Keratinocyte (primary cell): Measurements from ENCODE around the gene DTNB. TPM values are rescaled to one million over a fixed set of nuclear protein-coding genes. Genes with fewer than 3 reads are reported as not detected.

Experiments used
- DNase-seq: peaks from one replicate; pipeline ENCODE4 v3.0.0-alpha.2; 2011; ENCODE audit warnings: low read depth, missing footprints, low spot score
- FAIRE-seq: peaks from 2 replicates; lab custom pipeline; 2011; peaks lifted over from hg19 to GRCh38; lab: Jason Lieb, UNC
- H2AFZ ChIP-seq: 2 replicates; pipeline ENCODE4 v1.6.0; 2012; ENCODE audit warnings: low read length, control low read depth, inconsistent platforms; ENCODE audit not compliant: control insufficient read depth
- H3K27ac ChIP-seq: 2 replicates; pipeline ENCODE4 v1.5.1; 2011; ENCODE audit warnings: low read length; ENCODE audit not compliant: control insufficient read depth, insufficient read depth
- H3K27me3 ChIP-seq: 3 replicates; pipeline ENCODE4 v1.6.0; 2011; ENCODE audit warnings: low read length; ENCODE audit not compliant: control insufficient read depth, insufficient read depth; ENCODE audit errors: extremely low read depth
- H3K36me3 ChIP-seq, 2 experiments: 2 replicates in 1 of 2; 3 replicates in 1 of 2; pipeline ENCODE4 v1.5.1; 2011; ENCODE audit warnings: low read length in 2 of 2, mild to moderate bottlenecking in 1 of 2; ENCODE audit not compliant: control insufficient read depth in 2 of 2, insufficient read depth in 2 of 2; ENCODE audit errors: extremely low read depth in 1 of 2
- H3K4me1 ChIP-seq: 3 replicates; pipeline ENCODE4 v1.5.1; 2011; ENCODE audit warnings: low read length; ENCODE audit not compliant: control insufficient read depth, insufficient read depth; ENCODE audit errors: extremely low read depth
- H3K4me2 ChIP-seq: 3 replicates; pipeline ENCODE4 v1.6.0; 2011; ENCODE audit warnings: low read depth, low read length; ENCODE audit not compliant: control insufficient read depth, insufficient read depth; ENCODE audit errors: extremely low read depth
- H3K4me3 ChIP-seq, 3 experiments: fragments of 200-600 bp in 1 of 3; sonication (generic) in 1 of 3; 2 replicates in 2 of 3; 3 replicates in 1 of 3; pipeline ENCODE4 v1.5.1; 2011 to 2016; ENCODE audit warnings: low read length in 3 of 3, mild to moderate bottlenecking in 3 of 3, control low read depth in 2 of 3, inconsistent platforms in 1 of 3, low read depth in 1 of 3, mixed read lengths in 1 of 3, mixed run types in 1 of 3, moderate library complexity in 1 of 3; ENCODE audit not compliant: control insufficient read depth in 2 of 3, insufficient read depth in 2 of 3; ENCODE audit errors: extremely low read depth in 1 of 3
- H3K79me2 ChIP-seq: 2 replicates; pipeline ENCODE4 v1.6.0; 2012; ENCODE audit warnings: low read length; ENCODE audit not compliant: control insufficient read depth, insufficient read depth
- H3K9ac ChIP-seq: 3 replicates; pipeline ENCODE4 v1.6.0; 2011; ENCODE audit warnings: low read length; ENCODE audit not compliant: control insufficient read depth, insufficient read depth; ENCODE audit errors: extremely low read depth
- H3K9me1 ChIP-seq: 3 replicates; pipeline ENCODE4 v1.6.0; 2011; ENCODE audit warnings: low read length; ENCODE audit not compliant: control insufficient read depth, insufficient read depth; ENCODE audit errors: extremely low read depth
- H3K9me3 ChIP-seq: 2 replicates; pipeline ENCODE4 v1.5.1; 2012; ENCODE audit warnings: low read depth, low read length; ENCODE audit not compliant: control insufficient read depth
- H4K20me1 ChIP-seq: 3 replicates; pipeline ENCODE4 v1.6.0; 2011; ENCODE audit warnings: low read length; ENCODE audit not compliant: control insufficient read depth, insufficient read depth; ENCODE audit errors: extremely low read depth
- EZH2 ChIP-seq: IDR thresholded peaks from one replicate; pipeline ENCODE4 v1.6.1; 2012; ENCODE audit warnings: inconsistent platforms, mild to moderate bottlenecking, low read length, moderate library complexity
- dilution Hi-C: fragments of 300-500 bp; cut with MboI; formaldehyde crosslinking; loops from one replicate; pipeline ENCODE4 v1.7.0; 2020; ENCODE audit warnings: low sequenced_read_pairs; ENCODE audit not compliant: extremely low pct_ligation_motif_present
- polyA plus RNA-seq, 5 experiments: library from polyadenylated mRNA; depleted of rRNA in 3 of 5; stranded (reverse) in 3 of 5; stranded (forward) in 1 of 5; unstranded in 1 of 5; fragments of >200 nt; gene quantifications; 1 replicate in 1 of 5; 2 replicates in 3 of 5; 3 replicates in 1 of 5; pipeline versions ENCODE4 v1.2.1 to v1.2.3, GENCODE V29; 2011 to 2012; ENCODE audit warnings: missing spikeins in 2 of 5, low read depth in 1 of 5, low replicate concordance in 1 of 5
- TF ChIP-seq, protein P1 (sequence below), 3 experiments: IDR thresholded peaks in 1 of 3; conservative IDR thresholded peaks in 1 of 3; optimal IDR thresholded peaks in 1 of 3; 2 replicates in 2 of 3; 3 replicates in 1 of 3; pipeline versions ENCODE3 to v1.5.1; 2011; ENCODE audit warnings: low read length in 3 of 3, mild to moderate bottlenecking in 3 of 3, moderate library complexity in 2 of 3, control low read depth in 1 of 3, inconsistent platforms in 1 of 3; ENCODE audit not compliant: insufficient read depth in 2 of 3; ENCODE audit errors: extremely low read depth in 1 of 3

DTNB gene
- polyA plus RNA-seq, 1 donor (not counting 4 experiments of a cell fraction or from before 2014, with no cell fraction given), result 31.5 TPM

DNA sequence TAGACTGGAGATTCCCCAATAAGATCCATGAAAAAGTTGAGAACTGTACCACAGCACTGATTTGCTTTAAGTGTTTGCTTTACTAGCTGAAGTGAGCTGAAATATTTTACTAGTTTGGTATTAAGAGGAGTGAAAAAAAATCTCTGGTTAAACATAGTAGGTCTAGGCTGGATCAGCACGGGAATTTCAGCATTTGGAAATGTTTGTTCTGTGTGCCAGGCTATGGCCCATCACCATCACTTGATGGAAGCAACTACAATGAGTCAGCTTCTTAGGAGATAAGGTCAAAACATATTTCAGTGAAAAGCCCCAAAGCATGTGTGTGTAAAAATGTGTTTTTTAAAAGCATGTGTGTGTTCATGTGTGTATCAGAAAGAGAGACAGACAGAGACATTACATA, 200.2 kb downstream of the DTNB start:
- Histone ChIP-seq H2AFZ (no peak overlapping the region), H3K9me1 (no peaks in the 10 kb centered on the region), H4K20me1 (no peaks in the 10 kb centered on the region), H3K27me3 (no peaks in the 10 kb centered on the region), H3K79me2 (no peaks in the 10 kb centered on the region), H3K4me1 (no peaks in the 10 kb centered on the region), H3K9ac (no peak overlapping the region), H3K9me3 (no peaks in the 10 kb centered on the region), H3K27ac (no peak overlapping the region), H3K4me3 (no peak overlapping the region), H3K4me2 (no peak overlapping the region), H3K36me3 (peaks cover 0 to 3% of the 10 kb centered on the region in 2 experiments)
- TF ChIP-seq, protein P1, sequence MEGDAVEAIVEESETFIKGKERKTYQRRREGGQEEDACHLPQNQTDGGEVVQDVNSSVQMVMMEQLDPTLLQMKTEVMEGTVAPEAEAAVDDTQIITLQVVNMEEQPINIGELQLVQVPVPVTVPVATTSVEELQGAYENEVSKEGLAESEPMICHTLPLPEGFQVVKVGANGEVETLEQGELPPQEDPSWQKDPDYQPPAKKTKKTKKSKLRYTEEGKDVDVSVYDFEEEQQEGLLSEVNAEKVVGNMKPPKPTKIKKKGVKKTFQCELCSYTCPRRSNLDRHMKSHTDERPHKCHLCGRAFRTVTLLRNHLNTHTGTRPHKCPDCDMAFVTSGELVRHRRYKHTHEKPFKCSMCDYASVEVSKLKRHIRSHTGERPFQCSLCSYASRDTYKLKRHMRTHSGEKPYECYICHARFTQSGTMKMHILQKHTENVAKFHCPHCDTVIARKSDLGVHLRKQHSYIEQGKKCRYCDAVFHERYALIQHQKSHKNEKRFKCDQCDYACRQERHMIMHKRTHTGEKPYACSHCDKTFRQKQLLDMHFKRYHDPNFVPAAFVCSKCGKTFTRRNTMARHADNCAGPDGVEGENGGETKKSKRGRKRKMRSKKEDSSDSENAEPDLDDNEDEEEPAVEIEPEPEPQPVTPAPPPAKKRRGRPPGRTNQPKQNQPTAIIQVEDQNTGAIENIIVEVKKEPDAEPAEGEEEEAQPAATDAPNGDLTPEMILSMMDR (optimal IDR thresholded peaks at IDR 0.05 in 1 of 3, IDR thresholded peaks at IDR 0.05 in 1 of 3, conservative IDR thresholded peaks at IDR 0.05 in 1 of 3; ENCODE audit: extremely low read depth in 1 of 3, insufficient read depth in 2 of 3, low read length in 3 of 3), result no peak
- no peak for TF ChIP-seq EZH2
- DNase-seq, result no peak
- FAIRE-seq, result no peak
- dilution Hi-C loops, result no loop called here

DNA sequence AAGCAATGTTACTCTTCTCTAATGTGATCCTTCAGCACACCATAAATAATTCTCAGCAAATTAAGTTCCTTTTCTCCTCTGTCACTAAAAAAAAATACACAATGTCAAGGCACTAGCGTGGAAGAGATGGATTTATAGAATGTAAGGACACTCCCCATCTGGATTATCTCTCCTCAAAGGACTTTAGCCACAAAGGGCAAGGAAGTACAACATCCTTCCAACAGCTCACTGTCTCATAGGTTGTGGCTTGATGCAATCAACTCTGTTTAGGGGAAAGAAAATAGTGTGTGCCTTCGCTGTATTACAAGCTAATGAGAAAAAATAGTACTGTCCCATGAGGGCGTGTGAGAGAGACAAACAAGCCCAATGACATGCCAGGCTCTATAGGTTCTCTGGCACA, 202.6 kb downstream of the DTNB start:
- H3K4me1 ChIP-seq, result no peaks in the 10 kb centered on the region
- H3K4me3 ChIP-seq, result no peak overlapping the region
- H3K9me1 ChIP-seq, result no peaks in the 10 kb centered on the region
- dilution Hi-C loops, result no loop called here
- no peaks in the 10 kb centered on the region for H3K9me3 ChIP-seq
- no peaks in the 10 kb centered on the region for H3K27me3 ChIP-seq
- FAIRE-seq (no peak), DNase-seq (no peak)
- TF ChIP-seq, protein P1 (optimal IDR thresholded peaks at IDR 0.05 in 1 of 3, IDR thresholded peaks at IDR 0.05 in 1 of 3, conservative IDR thresholded peaks at IDR 0.05 in 1 of 3; ENCODE audit: extremely low read depth in 1 of 3, insufficient read depth in 2 of 3, low read length in 3 of 3), result no peak
- TF ChIP-seq EZH2, result no peak
- H3K36me3 ChIP-seq, result peaks cover 0 to 3% of the 10 kb centered on the region in 2 experiments
- no peak overlapping the region for H3K27ac ChIP-seq
- H3K4me2 ChIP-seq, result no peak overlapping the region
- H2AFZ ChIP-seq, result no peak overlapping the region
- no peak overlapping the region for H3K9ac ChIP-seq
- H3K79me2 ChIP-seq, result no peaks in the 10 kb centered on the region
- no peaks in the 10 kb centered on the region for H4K20me1 ChIP-seq
